NT2/D1 (cell line): ENCODE measurements around the gene ANXA3.

Source experiments
- DNase-seq: peaks from one replicate; pipeline ENCODE4 v3.0.0-alpha.2; 2011; ENCODE audit warnings: low read depth, low spot score
- H3K27me3 ChIP-seq: 2 replicates; pipeline ENCODE4 v1.6.0; 2011; ENCODE audit warnings: mild to moderate bottlenecking; ENCODE audit not compliant: insufficient read length, insufficient read depth
- H3K36me3 ChIP-seq: 2 replicates; pipeline ENCODE4 v1.6.1; 2011; ENCODE audit warnings: mild to moderate bottlenecking, low read length, mixed read lengths; ENCODE audit not compliant: insufficient read depth, insufficient read length
- H3K4me1 ChIP-seq: 2 replicates; pipeline ENCODE4 v1.5.1; 2011; ENCODE audit not compliant: insufficient read depth, insufficient read length
- H3K4me3 ChIP-seq: 2 replicates; pipeline ENCODE4 v1.5.1; 2011; ENCODE audit warnings: low read depth; ENCODE audit not compliant: insufficient read length
- H3K9ac ChIP-seq: 2 replicates; pipeline ENCODE4 v1.6.0; 2011; ENCODE audit warnings: low read depth; ENCODE audit not compliant: insufficient read length
- H3K9me3 ChIP-seq: 2 replicates; pipeline ENCODE4 v1.5.1; 2011; ENCODE audit warnings: mild to moderate bottlenecking, low read length; ENCODE audit not compliant: insufficient read depth
- SUZ12 ChIP-seq: IDR thresholded peaks from 2 replicates; pipeline ENCODE4 v1.6.1; 2011; ENCODE audit not compliant: insufficient read length, insufficient read depth; ENCODE audit errors: extremely low read depth
- YY1 ChIP-seq: IDR thresholded peaks from 2 replicates; pipeline ENCODE4 v1.6.1; 2011; ENCODE audit not compliant: insufficient read length, insufficient read depth
- ZNF274 ChIP-seq: IDR thresholded peaks from 2 replicates; pipeline ENCODE4 v1.6.1; 2011; ENCODE audit warnings: mild to moderate bottlenecking, low read depth, low read length

Gene ANXA3

GRCh38 chr4:78517050-78517652, 34.4 kb upstream of the ANXA3 start:
- DNase-seq = no peak
- no peaks in the 10 kb centered on the region for H3K9me3 ChIP-seq
- H3K9ac ChIP-seq = no peak overlapping the region
- H3K4me1 ChIP-seq = no peaks in the 10 kb centered on the region
- H3K36me3 ChIP-seq = peaks cover 5% of the 10 kb centered on the region
- no peak overlapping the region for H3K4me3 ChIP-seq
- TF ChIP-seq SUZ12 = no peak
- TF ChIP-seq YY1 = no peak
- TF ChIP-seq ZNF274 = no peak
- H3K27me3 ChIP-seq = no peaks in the 10 kb centered on the region

DNA sequence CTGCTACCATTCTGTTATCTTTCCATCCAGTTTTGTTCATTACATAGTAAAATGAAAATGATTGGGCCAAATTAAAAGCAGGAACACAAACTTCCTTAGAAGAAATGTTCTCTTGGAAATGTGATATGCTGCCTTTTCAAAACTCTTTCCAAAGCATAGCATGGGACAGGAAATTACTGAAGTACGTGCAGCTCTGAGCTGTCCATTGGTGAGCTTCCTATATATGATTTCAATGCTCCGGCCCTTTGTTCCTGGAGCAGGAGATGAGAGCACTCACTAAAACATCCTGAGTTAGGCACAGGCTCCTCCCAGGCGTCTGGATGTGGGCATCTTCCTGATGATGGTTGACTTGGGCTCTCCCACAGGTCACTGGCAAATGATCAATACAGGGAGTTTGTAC, 33.0 kb upstream of the ANXA3 start:
- H3K36me3 ChIP-seq = peaks cover 8% of the 10 kb centered on the region
- TF ChIP-seq ZNF274 (no peak), YY1 (no peak), SUZ12 (no peak)
- no peak overlapping the region for H3K9ac ChIP-seq
- H3K4me3 ChIP-seq = no peak overlapping the region
- no peak for DNase-seq
- H3K27me3 ChIP-seq = no peaks in the 10 kb centered on the region
- no peaks in the 10 kb centered on the region for H3K9me3 ChIP-seq
- H3K4me1 ChIP-seq = no peaks in the 10 kb centered on the region

- no peak for DNase-seq
- no peak for TF ChIP-seq ZNF274
- no peaks in the 10 kb centered on the region for H3K4me1 ChIP-seq
- peaks cover 8% of the 10 kb centered on the region for H3K36me3 ChIP-seq
- no peak overlapping the region for H3K4me3 ChIP-seq
- H3K9me3 ChIP-seq = no peaks in the 10 kb centered on the region
- H3K9ac ChIP-seq = no peak overlapping the region
- no peaks in the 10 kb centered on the region for H3K27me3 ChIP-seq
Measured at GRCh38 chr4:78519962-78520361, 31.6 kb upstream of the ANXA3 start.

GRCh38 chr4:78520808-78521226, 30.8 kb upstream of the ANXA3 start:
- no peaks in the 10 kb centered on the region for H3K4me1 ChIP-seq
- H3K36me3 ChIP-seq = peaks cover 7% of the 10 kb centered on the region
- no peaks in the 10 kb centered on the region for H3K27me3 ChIP-seq
- no peaks in the 10 kb centered on the region for H3K9me3 ChIP-seq
- no peak overlapping the region for H3K4me3 ChIP-seq
- TF ChIP-seq YY1 (no peak), SUZ12 (no peak), ZNF274 (no peak)
- DNase-seq = no peak
- no peak overlapping the region for H3K9ac ChIP-seq

DNA sequence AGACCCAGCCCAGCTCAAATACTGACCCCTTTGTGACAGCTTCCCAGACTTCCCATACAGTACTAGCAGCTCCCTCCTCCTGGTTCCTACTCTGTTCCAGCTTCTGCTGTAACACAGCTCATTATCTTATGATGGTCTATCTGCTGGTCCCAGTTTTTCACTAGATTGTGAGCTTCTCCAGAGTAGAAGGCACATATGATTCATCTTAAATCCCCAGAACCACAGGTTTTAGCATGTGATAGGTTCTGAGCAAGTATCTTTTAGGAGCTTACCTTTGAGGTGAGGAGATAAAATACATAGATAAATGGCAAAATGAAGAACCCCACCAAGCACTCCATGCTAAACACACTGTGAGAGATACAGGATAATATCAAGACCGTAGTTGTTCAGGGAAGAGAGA, 27.6 kb upstream of the ANXA3 start:
- Histone ChIP-seq H3K27me3 (no peaks in the 10 kb centered on the region), H3K36me3 (peaks cover 10% of the 10 kb centered on the region), H3K9ac (no peak overlapping the region), H3K4me3 (no peak overlapping the region), H3K9me3 (no peaks in the 10 kb centered on the region), H3K4me1 (no peaks in the 10 kb centered on the region)
- no peak for TF ChIP-seq ZNF274
- no peak for TF ChIP-seq SUZ12
- no peak for TF ChIP-seq YY1
- DNase-seq = no peak

GRCh38 chr4:78525559-78525958, 26.0 kb upstream of the ANXA3 start:
- H3K36me3 ChIP-seq = peaks cover 10% of the 10 kb centered on the region
- TF ChIP-seq YY1 = no peak
- TF ChIP-seq ZNF274 = no peak
- TF ChIP-seq SUZ12 = no peak

DNA sequence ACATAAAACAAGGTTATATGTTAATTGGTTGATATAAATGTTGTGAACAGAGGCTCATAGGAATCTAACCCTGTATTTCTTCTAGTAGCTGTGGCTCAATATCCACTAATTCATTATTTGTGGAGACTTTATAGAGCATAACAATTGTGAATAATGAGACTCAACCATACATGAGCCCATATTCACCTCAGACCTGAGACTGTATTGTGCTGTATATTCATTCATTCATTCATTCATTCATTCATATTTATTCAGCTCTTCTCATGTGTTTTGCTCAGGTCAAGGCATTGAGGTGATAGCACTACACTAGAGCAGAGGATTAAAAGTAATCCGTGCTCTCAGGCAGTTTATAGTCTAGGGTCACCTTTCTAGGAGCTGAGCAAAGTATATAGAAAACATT, 24.5 kb upstream of the ANXA3 start:
- Histone ChIP-seq H3K27me3 (no peaks in the 10 kb centered on the region), H3K4me3 (no peak overlapping the region), H3K4me1 (no peaks in the 10 kb centered on the region), H3K36me3 (peaks cover 10% of the 10 kb centered on the region), H3K9me3 (no peaks in the 10 kb centered on the region), H3K9ac (no peak overlapping the region)
- no peak for DNase-seq
- TF ChIP-seq ZNF274 (no peak), SUZ12 (no peak), YY1 (no peak)

More at GRCh38 chr4:78525559-78525958, 26.0 kb upstream of the ANXA3 start:
- Histone ChIP-seq H3K4me1 (no peaks in the 10 kb centered on the region), H3K27me3 (no peaks in the 10 kb centered on the region), H3K4me3 (no peak overlapping the region), H3K9ac (no peak overlapping the region), H3K9me3 (no peaks in the 10 kb centered on the region)
- no peak for DNase-seq

DNA sequence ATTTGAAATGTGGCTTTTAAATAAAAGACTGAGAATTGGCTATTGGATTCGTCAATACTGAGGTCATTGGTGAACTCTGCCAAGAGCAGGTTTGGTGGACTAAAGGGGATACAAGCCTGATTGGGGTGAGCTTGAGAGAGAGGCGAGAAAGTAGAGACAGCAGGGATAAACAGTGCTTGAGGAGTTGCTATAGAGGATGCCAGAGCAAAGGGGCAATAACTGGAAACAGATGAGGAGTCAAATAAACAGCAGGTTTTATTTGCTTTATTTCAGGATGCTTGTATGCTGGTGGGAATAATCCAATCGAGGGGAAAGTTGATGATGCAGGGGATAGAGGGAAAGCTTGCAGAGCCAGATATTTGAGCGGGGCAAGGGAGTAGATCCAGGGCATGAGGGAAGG, 24.0 kb upstream of the ANXA3 start:
- Histone ChIP-seq H3K4me3 (no peak overlapping the region), H3K9me3 (no peaks in the 10 kb centered on the region), H3K36me3 (peaks cover 10% of the 10 kb centered on the region), H3K9ac (no peak overlapping the region), H3K27me3 (no peaks in the 10 kb centered on the region), H3K4me1 (no peaks in the 10 kb centered on the region)
- TF ChIP-seq ZNF274 (no peak), SUZ12 (no peak), YY1 (no peak)
- DNase-seq = no peak
